Stimulated activated CD8-positive, alpha-beta memory T cell treated with anti-CD3 and anti-CD28 coated beads, Interleukin-7, amount 100 ng/mL, for 1 hour (primary cell): ENCODE measurements around the gene MTIF3.
A peak's percentile ranks its signal among the peaks of the same experiment; 100 is the strongest.

ENCODE experiments used
- DNase-seq, 2 donors: peaks; one replicate each; pipeline ENCODE4 v3.0.0-alpha.2; 2020; ENCODE audit warnings: low read depth in 2 of 2

Gene MTIF3

GRCh38 chr13:27455331-27455855, 5.0 kb upstream of the MTIF3 start:
- no peak for DNase-seq

- peak in 1 of 2 donors; percentile 15 for DNase-seq
These were observed 632 bp upstream of the MTIF3 start for GRCh38 chr13:27450921-27451471.

GRCh38 chr13:27449081-27449603, 1.2 kb downstream of the MTIF3 start:
- DNase-seq = no peak

GRCh38 chr13:27448308-27448707, 2.1 kb downstream of the MTIF3 start:
- DNase-seq = no peak

GRCh38 chr13:27446986-27447583, 3.3 kb downstream of the MTIF3 start:
- DNase-seq = no peak

- DNase-seq = no peak
These were observed 7.6 kb downstream of the MTIF3 start for GRCh38 chr13:27442797-27443196.

- no peak for DNase-seq
These were observed 8.2 kb downstream of the MTIF3 start for GRCh38 chr13:27442071-27442647.

- no peak for DNase-seq
These were observed 10.0 kb downstream of the MTIF3 start for GRCh38 chr13:27440408-27440807.

- no peak for DNase-seq
These were observed 13.2 kb downstream of the MTIF3 start for GRCh38 chr13:27437126-27437525.

GRCh38 chr13:27432611-27433210, 17.7 kb downstream of the MTIF3 start:
- no peak for DNase-seq

- DNase-seq = no peak
These were observed 18.2 kb downstream of the MTIF3 start for GRCh38 chr13:27432180-27432579.

GRCh38 chr13:27428160-27428559, 22.2 kb downstream of the MTIF3 start:
- no peak for DNase-seq

GRCh38 chr13:27427641-27428040, 22.7 kb downstream of the MTIF3 start:
- DNase-seq = no peak

- peak in 1 of 2 donors; percentile 60 for DNase-seq
These were observed 24.3 kb downstream of the MTIF3 start for GRCh38 chr13:27425918-27426630.

GRCh38 chr13:27425158-27425917, 25.0 kb downstream of the MTIF3 start:
- no peak for DNase-seq

GRCh38 chr13:27424246-27425157, 25.9 kb downstream of the MTIF3 start, which contains the start of gene GTF3A:
GTF3A (plus strand) TSS chr13:27424619.
- peak; percentile 72 to 73 for DNase-seq

- no peak for DNase-seq
These were observed 27.0 kb downstream of the MTIF3 start for GRCh38 chr13:27423333-27423732.

GRCh38 chr13:27421101-27421871, 29.1 kb downstream of the MTIF3 start:
- DNase-seq = no peak

GRCh38 chr13:27419328-27419727, 31.0 kb downstream of the MTIF3 start:
- no peak for DNase-seq
